HL-60/S4 treated with retinoic acid at 250 ng/mL for 4 days and 3 days (cell line): ENCODE data around the gene TPRA1.

Experiments
- in situ Hi-C: fragments of 300-500 bp; cut with MboI; formaldehyde crosslinking; loops from 2 replicates; pipeline ENCODE4 v1.7.0; 2022; ENCODE audit warnings: low sequenced_read_pairs

Gene TPRA1

DNA sequence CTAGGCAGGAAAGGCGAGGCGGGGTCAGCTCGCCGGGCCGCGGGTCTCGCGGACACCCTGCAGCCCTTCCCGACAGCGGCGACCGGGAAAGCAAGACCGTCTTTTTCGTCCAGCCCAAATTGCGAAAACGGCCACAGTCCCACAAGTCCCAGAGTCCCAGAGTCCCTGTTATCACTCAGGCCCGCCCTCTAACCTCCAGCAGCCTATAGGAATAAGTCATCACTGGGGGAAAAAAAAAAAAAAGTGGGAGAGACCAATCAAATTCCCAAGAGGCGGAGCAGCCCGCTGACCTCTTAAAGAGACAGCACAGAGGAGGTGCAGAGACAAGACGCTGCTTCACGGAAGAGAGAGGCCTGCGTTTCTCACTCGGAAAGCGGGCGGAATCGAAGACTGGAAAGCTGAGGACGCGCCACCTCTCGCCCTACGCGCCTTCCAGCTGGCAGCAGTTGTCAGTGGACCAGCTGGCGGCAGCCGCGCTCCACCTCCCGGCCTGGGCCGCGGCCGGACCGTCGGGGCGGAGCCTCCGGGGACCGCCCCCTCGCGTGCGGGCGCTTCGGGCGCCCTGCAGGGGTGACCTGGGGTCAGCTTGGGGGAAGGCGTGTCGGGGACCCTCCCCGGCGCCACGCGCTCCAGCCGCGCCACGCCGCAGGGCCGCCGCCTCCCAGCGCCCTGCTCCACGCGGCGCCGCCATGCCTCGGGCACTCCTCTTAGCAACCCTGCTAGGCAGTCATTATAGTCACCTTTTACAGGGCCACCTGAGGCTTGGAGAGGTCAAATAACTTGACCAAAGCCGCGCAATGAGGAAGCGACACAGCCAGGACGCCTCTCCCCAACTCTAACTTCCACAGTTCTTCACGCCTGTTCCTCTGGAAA, at the start of gene TPRA1:
TSS of gene TPRA1 (minus strand) at position 141 of the 873 bp plus-strand sequence. CDS start 10,587 bp downstream, outside the sequence.
- in situ Hi-C loops = no loop called here

DNA sequence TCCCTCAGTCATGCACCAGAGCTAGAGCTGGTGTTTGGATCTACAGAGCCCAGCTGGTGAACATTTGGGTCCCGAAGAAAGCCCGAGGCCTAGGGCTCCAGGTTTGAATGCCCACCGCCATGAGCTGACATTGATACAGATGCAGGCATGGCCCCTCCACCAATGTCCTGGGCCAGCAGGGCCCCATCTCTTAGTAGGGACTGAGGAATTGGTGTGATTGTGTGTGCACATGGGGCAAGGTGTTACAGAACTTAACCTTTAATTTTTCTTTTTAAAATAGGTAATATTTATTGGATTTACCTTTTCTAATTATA, 49.5 kb upstream of the TPRA1 start:
- in situ Hi-C loops = no loop called here

DNA sequence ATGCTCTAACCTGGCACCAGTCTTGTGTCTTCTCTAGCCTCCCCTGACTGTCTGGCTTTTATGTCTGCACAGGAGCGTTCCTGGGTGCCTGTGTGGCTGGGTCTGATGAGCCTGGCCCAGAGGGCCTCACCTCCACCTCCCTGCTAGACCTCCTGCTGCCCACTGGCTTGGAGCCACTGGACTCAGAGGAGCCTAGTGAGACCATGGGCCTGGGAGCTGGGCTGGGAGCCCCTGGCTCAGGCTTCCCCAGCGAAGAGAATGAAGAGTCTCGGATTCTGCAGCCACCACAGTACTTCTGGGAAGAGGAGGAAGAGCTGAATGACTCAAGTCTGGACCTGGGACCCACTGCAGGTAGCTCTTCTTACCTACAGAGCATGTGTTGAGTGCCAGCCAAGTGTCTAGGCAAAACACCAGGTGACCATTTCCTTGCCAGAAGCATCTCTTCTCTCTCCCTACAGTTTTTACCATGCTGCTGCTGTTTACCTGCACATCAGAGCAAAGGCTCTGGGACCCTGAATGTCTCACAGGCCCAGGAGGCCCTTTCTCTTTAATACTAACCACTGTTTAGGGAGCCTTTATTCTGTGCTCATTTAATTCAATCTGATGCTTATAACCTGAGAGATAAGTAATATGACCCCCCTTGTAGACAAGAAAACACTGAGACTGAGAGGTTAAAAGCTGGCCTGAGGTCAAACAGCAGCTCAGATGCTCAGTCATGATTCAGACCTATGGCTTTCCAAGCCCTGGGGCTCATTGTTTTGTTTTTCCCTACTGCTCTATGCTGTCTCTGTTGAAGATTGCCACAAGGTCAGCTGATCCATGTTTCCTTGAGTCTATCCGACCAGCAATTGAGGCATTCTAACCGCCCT, 48.9 kb upstream of the TPRA1 start:
- in situ Hi-C loops = no loop called here

- in situ Hi-C loops = no loop called here
Observed at GRCh38 chr3:127637971-127638370, 47.4 kb upstream of the TPRA1 start.

DNA sequence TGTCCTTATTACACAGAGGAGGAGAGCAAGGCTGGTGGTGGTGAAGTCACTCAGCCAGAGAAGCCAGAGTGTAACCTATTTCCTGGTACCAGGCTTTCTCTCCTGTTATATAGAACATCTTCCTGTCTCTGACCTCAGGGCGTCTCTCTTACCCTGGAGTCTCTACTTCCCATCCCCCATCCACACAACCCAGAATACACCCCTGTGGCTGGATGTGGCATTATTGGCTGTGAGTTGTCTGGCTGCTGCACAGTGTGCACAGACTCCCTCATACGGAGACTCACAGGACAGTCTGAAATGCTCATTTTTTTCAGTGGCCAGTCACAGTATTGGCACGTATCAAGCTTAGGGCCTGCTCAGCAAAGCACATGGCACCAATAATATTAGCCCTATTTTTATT, 47.0 kb upstream of the TPRA1 start:
- in situ Hi-C loops = no loop called here

DNA sequence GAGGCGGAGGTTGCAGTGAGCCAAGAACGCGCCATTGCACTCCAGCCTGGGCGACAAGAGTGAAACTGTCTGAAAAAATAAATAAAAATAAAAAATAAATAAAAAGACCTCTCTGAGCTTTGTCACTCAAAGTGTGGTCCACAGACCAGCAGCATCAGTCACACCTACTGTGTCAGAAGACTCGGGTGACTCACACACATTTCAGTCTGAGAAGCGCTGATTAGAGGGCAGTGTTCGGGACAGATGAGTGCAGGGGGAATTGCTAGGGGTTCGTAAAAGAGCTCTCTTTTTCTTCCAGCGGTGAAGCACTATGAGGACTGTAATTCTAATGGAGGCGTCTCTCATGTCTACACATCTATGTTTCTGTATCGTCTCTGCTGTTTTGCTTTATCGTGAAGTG, 44.1 kb upstream of the TPRA1 start:
- in situ Hi-C loops = no loop called here

- in situ Hi-C loops = no loop called here
Observed at GRCh38 chr3:127632035-127632820, 41.7 kb upstream of the TPRA1 start.

DNA sequence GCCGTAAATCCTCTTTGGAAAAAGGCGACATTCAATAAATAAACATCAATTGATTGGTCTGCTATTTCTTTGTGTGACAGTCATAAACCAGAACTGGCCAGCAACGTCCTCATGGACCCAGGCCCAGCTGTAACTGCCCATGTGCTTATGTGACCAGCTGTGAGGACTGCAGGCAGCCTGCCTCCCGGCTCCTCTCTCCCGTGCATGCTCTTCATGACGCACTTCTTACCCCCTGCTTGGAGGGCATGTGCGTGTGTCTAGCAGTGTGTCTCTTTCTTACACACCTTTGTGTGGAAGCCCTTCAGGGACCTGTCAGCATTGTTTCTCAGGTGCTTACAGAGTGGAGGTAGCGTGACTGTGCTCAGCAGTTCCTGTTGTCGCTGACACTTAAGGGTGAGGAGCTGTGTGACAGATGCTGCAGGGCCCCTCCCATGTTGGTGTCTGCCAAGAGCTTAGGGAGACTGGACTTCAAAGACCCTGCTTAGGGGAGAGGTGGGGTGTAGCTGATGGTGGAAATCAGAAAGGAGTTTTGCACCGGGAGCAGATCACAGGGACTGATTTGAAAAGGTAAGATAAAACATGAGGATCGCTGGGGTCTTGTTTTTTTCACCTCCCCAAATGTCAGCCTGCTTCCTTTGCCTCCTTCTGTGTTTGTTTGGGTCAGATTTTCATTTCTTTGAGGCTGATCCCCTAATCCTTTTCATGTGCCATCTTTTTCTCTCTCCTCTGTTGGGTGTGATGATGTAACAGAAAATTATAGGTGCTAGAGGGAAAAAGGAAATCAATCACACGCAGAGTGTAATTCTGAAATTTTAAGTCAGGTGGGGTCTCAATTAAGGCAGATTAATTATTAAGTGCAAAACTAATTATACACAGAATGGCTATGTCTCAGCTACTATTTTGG, 40.5 kb upstream of the TPRA1 start:
- in situ Hi-C loops = no loop called here

DNA sequence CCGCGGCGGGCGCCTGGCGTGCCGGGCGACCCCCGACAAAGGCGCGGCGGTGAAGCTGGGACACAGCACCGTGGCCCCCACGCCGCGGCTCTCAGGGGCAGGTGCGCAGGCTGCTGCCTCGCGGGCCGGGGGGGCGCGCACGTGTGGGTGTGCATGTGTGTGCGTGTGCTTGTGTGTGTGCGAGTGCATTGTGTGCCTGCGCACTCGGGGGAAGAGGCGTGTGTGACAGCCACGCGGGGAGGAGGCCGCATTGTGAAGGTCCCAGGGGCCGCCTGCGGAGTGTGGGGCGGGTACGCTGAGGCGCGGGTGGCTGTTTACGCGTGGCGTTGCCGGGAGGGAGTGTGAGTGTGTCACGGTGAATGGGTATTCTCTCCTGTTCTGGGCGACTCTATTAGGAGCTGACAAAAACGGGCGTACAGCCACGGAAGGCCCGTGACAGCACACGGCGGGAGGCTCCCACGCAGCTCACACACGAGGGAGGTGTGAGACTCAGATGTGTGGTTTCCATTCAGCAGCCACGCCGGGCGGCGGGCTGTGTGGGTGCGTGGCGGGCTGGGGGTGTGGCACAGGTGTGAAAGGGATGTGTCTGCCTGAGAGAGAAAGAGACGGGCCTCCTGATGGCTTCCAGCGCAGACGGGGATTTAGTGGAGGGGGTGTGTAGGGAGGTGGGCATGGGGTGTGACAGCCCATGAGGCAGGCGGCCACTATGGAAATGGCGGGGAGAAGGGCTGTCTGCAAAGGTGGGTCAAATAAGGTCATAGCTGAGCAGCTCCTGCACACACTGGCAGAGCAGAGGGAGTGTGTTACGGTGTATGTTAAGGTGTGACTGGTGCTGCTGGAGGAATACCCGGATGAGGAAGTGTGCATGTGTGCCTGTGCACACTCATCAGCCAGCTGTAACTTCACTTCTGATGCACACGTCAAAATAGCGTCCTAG, 39.2 kb upstream of the TPRA1 start:
- in situ Hi-C loops = no loop called here

DNA sequence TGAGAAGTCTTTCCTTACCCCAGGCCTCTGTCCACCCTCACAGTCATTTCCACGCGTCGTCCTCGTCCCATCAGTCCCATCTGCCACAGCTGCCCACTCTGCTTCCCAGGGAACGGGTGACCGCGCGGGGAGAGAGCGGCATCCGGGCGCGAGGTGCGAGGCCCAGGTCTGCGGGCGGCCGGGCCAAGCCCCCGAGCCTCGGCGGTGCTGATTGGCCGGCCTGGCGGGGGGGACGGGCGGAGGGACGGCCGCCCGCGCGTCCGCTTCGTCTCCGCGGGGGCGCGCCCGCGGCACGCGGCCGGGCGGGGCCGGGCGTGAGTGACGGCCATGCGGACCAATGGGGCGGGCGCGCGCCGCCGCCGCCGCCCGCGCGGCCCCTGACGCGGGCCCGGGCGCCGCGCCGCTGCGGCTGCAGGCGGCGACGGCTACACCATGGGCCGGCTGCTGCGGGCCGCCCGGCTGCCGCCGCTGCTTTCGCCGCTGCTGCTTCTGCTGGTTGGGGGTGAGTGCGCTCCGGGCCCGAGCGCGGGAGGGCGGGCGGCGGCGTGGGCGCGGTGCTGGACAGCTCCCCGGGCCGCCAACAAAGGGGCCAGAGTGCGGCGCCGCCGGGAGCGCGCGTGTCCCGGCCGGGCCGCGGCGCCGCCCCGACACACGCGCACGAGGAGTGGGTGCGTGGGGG, 38.4 kb upstream of the TPRA1 start, which contains the start of gene PODXL2:
TSS of gene PODXL2 (plus strand) at position 398 of the 679 bp plus-strand sequence. CDS start at position 433, 35 bp downstream.
- in situ Hi-C loops = no loop called here

GRCh38 chr3:127628426-127628787, 37.9 kb upstream of the TPRA1 start:
- in situ Hi-C loops = no loop called here

DNA sequence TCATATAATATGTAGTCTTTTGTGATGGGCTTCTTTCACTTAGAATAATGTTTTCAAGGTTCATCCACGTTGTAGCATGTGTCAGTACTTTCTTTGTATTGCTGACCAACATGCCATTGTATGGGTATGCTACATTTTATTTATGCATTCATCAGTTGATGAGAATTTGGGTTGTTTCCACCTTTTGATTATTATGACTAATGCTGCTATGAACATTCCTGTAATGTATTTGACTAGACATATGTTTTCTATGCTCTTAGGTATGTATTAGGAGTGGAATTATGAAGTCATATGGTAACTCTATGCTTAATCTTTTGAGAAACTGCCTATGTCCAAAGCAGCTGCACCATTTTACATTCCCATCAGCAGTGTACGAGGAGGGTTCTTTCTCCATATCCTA, 35.3 kb upstream of the TPRA1 start:
- in situ Hi-C loops = no loop called here

DNA sequence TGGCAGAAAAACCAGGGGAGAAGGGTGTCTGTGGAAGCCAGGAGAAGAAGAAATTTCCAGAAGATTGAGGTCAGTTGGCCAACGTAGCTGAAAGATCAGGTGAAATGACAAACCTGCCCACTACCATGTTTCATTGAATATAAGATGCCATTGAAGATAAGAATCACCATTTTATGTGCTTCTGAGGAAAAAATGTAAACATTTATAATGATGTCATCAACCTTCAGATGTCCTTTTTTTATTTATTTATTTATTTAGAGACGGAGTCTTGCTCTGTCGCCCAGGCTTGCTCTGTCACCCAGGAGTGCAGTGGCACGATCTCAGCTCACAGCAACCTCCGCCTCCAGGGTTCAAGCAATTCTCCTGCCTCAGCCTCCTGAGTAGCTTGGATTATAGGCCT, 33.5 kb upstream of the TPRA1 start:
- in situ Hi-C loops = no loop called here

DNA sequence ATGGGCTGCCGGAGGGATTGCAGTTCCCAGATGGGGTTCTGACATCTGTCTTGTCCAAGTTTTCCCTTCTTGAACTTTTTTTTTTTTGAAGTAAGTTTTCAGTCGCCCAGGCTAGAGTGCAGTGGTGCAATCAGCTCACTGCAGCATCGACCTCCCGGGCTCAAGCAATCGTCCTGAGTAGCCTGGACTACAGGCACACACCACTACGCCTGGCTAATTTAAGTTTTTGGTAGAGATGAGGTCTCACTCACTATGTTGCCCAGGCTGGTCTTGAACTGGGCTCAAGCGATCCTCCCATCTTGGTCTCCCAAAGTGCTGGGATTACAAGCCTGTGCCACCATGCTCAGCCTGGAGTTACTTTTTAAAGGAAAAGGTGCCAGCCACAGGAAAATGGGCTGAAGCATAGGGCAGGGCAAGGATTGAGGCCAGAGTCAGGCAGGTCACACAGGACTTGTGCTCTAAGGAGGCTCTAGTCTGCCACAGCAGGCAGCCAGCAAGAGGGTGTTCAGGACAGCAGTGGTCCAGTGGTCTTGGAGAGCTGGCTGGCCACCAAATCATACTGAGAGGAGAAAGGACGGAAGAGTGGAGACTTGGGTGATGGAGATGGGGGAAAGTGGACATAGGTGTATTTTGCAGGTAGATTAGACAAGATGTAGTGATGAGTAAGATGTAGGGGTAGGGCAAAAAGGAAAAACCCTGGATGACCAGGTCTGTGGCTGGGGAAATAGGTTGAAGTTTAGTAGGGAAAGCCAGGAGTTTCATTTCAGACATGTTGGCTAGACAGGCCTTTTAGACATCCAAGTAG, 32.4 kb upstream of the TPRA1 start:
- in situ Hi-C loops = no loop called here

- in situ Hi-C loops = no loop called here
Observed at GRCh38 chr3:127622031-127622430, 31.5 kb upstream of the TPRA1 start.

DNA sequence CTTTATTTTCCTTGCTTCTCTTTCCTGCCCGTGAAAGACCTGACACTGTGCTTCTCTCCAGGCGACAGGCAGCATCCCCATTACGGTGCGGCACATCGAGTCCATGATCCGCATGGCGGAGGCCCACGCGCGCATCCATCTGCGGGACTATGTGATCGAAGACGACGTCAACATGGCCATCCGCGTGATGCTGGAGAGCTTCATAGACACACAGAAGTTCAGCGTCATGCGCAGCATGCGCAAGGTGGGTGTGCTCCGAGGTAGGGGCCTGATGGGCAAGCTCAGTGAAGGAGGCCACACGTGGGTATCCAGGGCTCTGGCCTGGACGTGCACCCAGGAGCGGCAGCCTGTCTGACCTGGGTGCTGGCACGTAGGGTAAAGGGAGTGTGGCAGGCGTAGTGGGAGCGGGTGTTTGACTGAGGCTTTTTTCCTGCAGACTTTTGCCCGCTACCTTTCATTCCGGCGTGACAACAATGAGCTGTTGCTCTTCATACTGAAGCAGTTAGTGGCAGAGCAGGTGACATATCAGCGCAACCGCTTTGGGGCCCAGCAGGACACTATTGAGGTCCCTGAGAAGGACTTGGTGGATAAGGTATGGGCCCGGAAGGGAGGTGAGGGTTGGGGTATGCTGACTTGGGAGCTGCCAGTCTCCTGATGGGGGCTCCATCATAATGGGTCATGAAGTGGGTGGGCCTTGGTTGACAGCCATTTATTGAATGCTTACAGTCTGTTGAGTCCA, 30.3 kb upstream of the TPRA1 start:
- in situ Hi-C loops = no loop called here

DNA sequence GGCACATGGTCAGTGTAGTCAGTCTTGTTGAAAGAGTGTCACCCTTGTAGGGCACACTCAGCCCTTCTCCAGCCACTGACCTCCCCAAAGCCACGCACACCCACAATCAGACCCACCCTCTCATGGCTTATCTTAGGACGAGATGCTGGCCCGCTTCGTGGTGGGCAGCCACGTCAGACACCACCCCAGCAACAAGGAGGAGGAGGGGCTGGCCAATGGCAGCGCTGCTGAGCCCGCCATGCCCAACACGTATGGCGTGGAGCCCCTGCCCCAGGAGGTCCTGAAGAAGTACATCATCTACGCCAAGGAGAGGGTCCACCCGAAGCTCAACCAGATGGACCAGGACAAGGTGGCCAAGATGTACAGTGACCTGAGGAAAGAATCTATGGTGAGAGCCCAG, 28.4 kb upstream of the TPRA1 start:
- in situ Hi-C loops = no loop called here
